CD4-positive, alpha-beta T cell treated with Interleukin-12 subunit alpha and Interleukin-12 subunit beta, for 1 hour (primary cell): ENCODE results near the gene PRKAG2.
"Not testable (repeated sequence)": the region's sequence is repeated elsewhere in the genome, so short reads cannot be mapped to it uniquely, and the experiment has no call there.

Source experiments
- DNase-seq: peaks from one replicate; pipeline ENCODE4 v3.0.0-alpha.2; 2020

Gene PRKAG2

GRCh38 chr7:151813997-151814396 lies 62.9 kb downstream of the PRKAG2 start:
- no peak for DNase-seq

- DNase-seq = no peak
These were observed 63.5 kb downstream of the PRKAG2 start for GRCh38 chr7:151813445-151813844.

- no peak for DNase-seq
These were observed 63.9 kb downstream of the PRKAG2 start for GRCh38 chr7:151812967-151813366.

- no peak for DNase-seq
These were observed 66.3 kb downstream of the PRKAG2 start for GRCh38 chr7:151810441-151811232.

- DNase-seq = no peak
These were observed 67.1 kb downstream of the PRKAG2 start for GRCh38 chr7:151809864-151810170.

GRCh38 chr7:151809146-151809863 lies 67.6 kb downstream of the PRKAG2 start:
- no peak for DNase-seq

- no peak for DNase-seq
These were observed 68.3 kb downstream of the PRKAG2 start for GRCh38 chr7:151808400-151809145.

GRCh38 chr7:151807846-151808245 lies 69.1 kb downstream of the PRKAG2 start:
- DNase-seq = no peak

GRCh38 chr7:151806952-151807775 lies 69.8 kb downstream of the PRKAG2 start:
- no peak for DNase-seq

- no peak for DNase-seq
These were observed 70.7 kb downstream of the PRKAG2 start for GRCh38 chr7:151806204-151806603.

- no peak for DNase-seq
These were observed 71.7 kb downstream of the PRKAG2 start for GRCh38 chr7:151805191-151805590.

- no peak for DNase-seq
These were observed 72.2 kb downstream of the PRKAG2 start for GRCh38 chr7:151804756-151805155.

GRCh38 chr7:151803841-151804240 lies 73.1 kb downstream of the PRKAG2 start:
- DNase-seq = no peak

- DNase-seq = no peak
These were observed 74.5 kb downstream of the PRKAG2 start for GRCh38 chr7:151802469-151802846.

GRCh38 chr7:151801782-151802468 lies 75.0 kb downstream of the PRKAG2 start:
- no peak for DNase-seq

- no peak for DNase-seq
These were observed 75.6 kb downstream of the PRKAG2 start for GRCh38 chr7:151801291-151801690.

GRCh38 chr7:151800861-151801260 lies 76.1 kb downstream of the PRKAG2 start:
- DNase-seq = no peak

- DNase-seq = no peak
These were observed 76.5 kb downstream of the PRKAG2 start for GRCh38 chr7:151800391-151800790.

GRCh38 chr7:151799506-151799905 lies 77.4 kb downstream of the PRKAG2 start:
- DNase-seq = no peak

- no peak for DNase-seq
These were observed 78.0 kb downstream of the PRKAG2 start for GRCh38 chr7:151798851-151799448.

GRCh38 chr7:151797667-151798307 lies 79.1 kb downstream of the PRKAG2 start:
- DNase-seq = not testable (repeated sequence)
